Measurements from ENCODE around the gene SLC43A3.

Gene SLC43A3

GRCh38 chr11:57359896-57360690 is 66.8 kb downstream of the SLC43A3 start:
- no peak for DNase-seq (ENCODE audit: low read depth in 1 of 2, low spot score in 1 of 2)
- no peak for TF ChIP-seq CTCF (IDR thresholded peaks at IDR 0.05; ENCODE audit: insufficient read depth, low read length)
- TF ChIP-seq POLR2AphosphoS5 (IDR thresholded peaks at IDR 0.05; ENCODE audit: low read depth): no peak
- TF ChIP-seq REST (IDR thresholded peaks at IDR 0.05; ENCODE audit: insufficient replicate concordance, low read depth): no peak
- TF ChIP-seq GABPA (IDR thresholded peaks at IDR 0.05; ENCODE audit: low read depth): no peak
- no peak for TF ChIP-seq SPI1 (IDR thresholded peaks at IDR 0.05; ENCODE audit: borderline replicate concordance, low read depth)
- no peaks in the 10 kb centered on the region for H3K27me3 ChIP-seq (ENCODE audit: insufficient read depth, poor library complexity, severe bottlenecking)
- H3K4me3 ChIP-seq (replicated peaks; ENCODE audit: insufficient read depth, low read length): no peak overlapping the region
- no peak overlapping the region for H3K27ac ChIP-seq (replicated peaks)

- no peak for DNase-seq (ENCODE audit: low read depth in 1 of 2, low spot score in 1 of 2)
- Histone ChIP-seq H3K4me3 (replicated peaks; ENCODE audit: insufficient read depth, low read length) (no peak overlapping the region), H3K27me3 (ENCODE audit: insufficient read depth, poor library complexity, severe bottlenecking) (no peaks in the 10 kb centered on the region), H3K27ac (replicated peaks) (no peak overlapping the region)
- TF ChIP-seq POLR2AphosphoS5 (IDR thresholded peaks at IDR 0.05; ENCODE audit: low read depth) (no peak), GABPA (IDR thresholded peaks at IDR 0.05; ENCODE audit: low read depth) (no peak), CTCF (IDR thresholded peaks at IDR 0.05; ENCODE audit: insufficient read depth, low read length) (no peak), SPI1 (IDR thresholded peaks at IDR 0.05; ENCODE audit: borderline replicate concordance, low read depth) (no peak)
These were observed 67.5 kb downstream of the SLC43A3 start for GRCh38 chr11:57359396-57359795.

- no peak overlapping the region for H3K27ac ChIP-seq (replicated peaks)
- TF ChIP-seq POLR2AphosphoS5 (IDR thresholded peaks at IDR 0.05; ENCODE audit: low read depth) (no peak), CTCF (IDR thresholded peaks at IDR 0.05; ENCODE audit: insufficient read depth, low read length) (no peak), GABPA (IDR thresholded peaks at IDR 0.05; ENCODE audit: low read depth) (no peak), SPI1 (IDR thresholded peaks at IDR 0.05; ENCODE audit: borderline replicate concordance, low read depth) (no peak), REST (IDR thresholded peaks at IDR 0.05; ENCODE audit: insufficient replicate concordance, low read depth) (no peak)
- DNase-seq (ENCODE audit: low read depth in 1 of 2, low spot score in 1 of 2): no peak
- H3K4me3 ChIP-seq (replicated peaks; ENCODE audit: insufficient read depth, low read length): no peak overlapping the region
- no peaks in the 10 kb centered on the region for H3K27me3 ChIP-seq (ENCODE audit: insufficient read depth, poor library complexity, severe bottlenecking)
These were observed 67.9 kb downstream of the SLC43A3 start for GRCh38 chr11:57358991-57359390.
